Stimulated activated CD4-positive, alpha-beta T cell treated with anti-CD3 and anti-CD28 coated beads, Interleukin-15, amount 100 ng/mL, for 48 hours (primary cell): Measurements from ENCODE around the gene CXXC5.

ENCODE experiments used
- DNase-seq, 2 donors: peaks; one replicate each; pipeline ENCODE4 v3.0.0-alpha.2; 2020; ENCODE audit warnings: low read depth in 2 of 2

CXXC5 gene

GRCh38 chr5:139638090-139638735, 9.9 kb upstream of the CXXC5 start:
- no peak for DNase-seq

GRCh38 chr5:139638736-139639618, 9.2 kb upstream of the CXXC5 start:
- no peak for DNase-seq

DNA sequence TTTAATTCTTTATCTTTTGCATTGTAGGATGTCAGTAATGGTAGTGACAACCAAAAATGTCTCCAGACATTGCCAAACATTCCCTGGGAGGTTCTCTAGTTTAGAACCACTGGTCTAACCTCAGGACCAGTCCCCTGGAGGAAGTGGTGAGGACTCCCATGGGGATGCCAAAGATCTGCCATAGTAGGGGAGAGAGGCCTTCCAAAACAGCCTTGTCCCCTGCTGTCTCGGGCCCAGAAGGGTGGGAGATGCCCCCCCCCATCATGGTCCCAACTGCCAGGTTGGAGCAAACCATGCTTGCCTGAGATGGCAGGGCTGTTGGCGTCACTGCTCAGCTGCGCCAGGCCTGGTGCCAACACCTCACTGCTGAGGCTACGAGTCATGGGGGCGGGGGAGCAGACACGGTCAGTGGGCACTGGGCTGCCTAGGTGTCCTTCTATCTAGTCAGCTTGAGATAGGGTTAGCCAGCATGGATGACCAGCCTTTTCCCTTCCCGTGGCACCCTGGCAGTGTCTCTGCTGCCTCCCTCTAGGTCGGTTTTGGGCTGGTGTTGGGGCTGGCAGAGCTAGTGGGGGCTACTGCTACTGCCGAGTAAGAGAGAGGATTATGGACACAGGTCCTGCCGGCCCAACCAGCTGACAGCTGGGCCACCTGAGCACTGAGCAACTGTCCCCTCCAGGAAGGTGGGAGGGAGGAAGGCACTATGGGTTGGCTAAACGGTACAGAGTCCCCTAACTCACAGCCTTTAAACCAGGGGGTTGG, 8.3 kb upstream of the CXXC5 start:
- DNase-seq: no peak

GRCh38 chr5:139640421-139641115, 7.6 kb upstream of the CXXC5 start:
- DNase-seq: no peak

GRCh38 chr5:139641116-139642080, 6.8 kb upstream of the CXXC5 start:
- no peak for DNase-seq

DNA sequence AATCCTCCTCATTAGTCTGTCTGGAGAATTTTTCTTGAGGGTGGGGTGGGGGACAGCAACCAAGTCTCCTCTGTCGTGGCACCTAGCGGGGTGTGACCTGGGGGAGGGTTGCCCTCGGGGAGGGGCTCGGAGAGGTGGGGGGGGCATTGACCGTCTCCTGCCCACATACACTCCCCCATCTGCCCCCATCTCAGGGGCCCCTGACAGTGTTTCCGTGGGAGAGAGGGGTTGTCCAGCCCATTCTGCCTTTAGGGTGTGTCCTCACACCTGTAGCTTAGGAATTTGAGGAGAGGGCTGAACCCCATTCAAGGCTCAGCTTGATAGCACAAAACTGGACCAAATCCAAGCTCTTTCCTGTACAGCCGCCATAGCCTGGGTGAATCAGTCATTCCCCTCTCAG, 5.9 kb upstream of the CXXC5 start:
- no peak for DNase-seq

DNA sequence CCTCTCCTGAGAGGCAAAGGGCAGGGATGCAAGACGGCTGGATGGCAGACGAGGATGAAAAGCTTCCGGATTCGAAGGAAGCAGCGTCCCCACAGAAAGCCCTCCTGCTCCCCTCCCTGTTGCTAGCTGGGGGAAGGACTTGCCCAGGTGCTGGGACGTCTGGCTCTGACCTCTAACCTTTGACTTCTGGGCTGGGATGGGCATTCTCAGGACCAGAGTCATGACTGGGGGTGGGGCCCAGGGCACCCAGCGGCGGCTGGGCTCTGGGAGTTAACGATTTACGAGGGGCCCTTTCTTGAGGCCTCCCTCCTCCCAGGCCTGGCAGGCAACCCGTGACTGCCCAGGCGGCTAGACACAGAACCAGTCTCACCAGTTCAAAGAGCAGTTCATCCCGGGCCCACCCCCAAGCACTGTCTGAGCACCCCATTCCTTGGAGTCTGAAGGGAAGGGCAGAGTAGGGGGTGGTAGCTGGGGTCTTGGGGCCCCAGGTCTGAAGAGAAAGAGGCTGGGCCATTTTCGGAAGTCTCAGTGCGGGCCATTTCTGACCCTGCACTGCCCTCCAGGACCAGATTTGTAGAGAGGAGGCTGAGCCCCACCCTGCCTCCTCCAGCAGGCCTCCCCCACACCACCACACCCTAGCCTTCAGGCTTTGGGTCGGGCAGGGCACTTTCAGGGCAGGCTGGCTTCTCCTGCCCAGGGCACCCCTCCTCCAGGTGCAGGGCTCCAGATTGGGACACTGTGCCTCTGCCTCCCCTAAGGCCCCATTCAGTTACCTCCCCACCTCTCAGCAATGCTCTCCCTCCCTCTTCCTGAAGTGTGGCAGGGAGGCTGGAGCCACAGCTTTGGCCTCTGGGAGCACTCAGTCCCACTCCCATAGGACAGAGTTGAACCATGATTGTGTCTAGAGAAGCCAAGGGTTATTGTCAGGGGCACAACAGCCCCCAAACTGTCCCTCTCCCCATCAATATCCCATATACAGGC, 5.0 kb upstream of the CXXC5 start:
- DNase-seq: no peak

- DNase-seq: no peak
Observed at GRCh38 chr5:139644001-139644456, 4.1 kb upstream of the CXXC5 start.

DNA sequence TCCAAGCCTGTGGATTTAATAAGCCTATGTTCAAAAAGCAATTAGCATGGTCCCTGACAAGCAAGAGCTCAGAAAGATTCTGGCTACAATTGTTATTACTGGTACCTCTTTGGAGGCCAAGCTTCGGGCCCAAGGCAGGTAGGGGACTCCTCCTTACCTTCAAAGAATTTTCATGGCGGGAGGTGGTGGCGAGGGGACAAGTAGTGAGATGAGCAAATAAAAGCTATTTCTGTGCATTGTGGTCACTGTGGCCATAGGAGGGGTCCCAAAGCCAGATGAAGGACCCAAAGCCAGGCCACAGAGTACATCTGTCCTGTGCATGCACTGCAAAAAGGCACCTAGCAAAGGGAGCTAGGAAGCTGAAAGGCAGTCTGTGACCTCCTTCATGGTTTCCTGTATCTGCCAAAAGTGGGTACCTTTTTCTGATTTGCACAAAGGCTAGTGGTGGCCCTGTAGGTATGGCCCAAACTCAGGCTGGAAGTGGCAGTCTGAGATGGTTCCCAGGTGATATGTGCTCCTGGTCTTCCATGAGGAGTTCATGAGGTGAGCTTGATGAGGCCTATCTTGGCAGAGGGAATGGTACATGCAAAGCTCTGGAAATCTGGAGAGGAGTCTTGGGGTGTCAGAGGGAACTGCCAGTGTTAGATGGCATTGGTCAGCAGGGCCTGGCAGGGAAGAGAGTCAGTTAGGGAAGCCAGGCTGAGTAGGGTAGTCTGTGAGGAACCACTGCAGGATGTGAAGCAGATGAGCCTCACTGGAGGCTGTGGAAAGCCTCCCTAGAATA, 3.3 kb upstream of the CXXC5 start:
- no peak for DNase-seq

DNA sequence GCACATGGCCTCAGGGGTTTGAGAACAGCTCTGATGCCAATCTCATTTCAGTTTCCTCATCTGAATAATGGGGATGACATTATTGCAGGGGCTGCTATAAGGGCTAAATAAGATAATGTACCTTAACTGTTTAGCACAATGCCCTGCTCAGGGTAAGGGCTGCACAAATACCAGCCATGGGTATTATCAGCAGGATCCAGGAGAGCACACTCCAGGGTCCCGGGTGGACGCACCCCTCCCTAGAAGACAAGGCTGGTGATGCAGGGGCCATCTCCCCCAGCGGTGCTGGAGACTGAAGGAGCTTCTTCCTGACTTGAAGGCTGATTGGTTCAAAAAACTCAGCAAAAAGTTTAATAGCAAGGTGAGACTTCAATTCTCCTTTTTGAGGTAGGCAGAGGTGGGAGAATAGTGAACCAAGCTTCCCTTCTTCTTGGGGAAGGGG, 2.7 kb upstream of the CXXC5 start:
- DNase-seq: no peak

DNA sequence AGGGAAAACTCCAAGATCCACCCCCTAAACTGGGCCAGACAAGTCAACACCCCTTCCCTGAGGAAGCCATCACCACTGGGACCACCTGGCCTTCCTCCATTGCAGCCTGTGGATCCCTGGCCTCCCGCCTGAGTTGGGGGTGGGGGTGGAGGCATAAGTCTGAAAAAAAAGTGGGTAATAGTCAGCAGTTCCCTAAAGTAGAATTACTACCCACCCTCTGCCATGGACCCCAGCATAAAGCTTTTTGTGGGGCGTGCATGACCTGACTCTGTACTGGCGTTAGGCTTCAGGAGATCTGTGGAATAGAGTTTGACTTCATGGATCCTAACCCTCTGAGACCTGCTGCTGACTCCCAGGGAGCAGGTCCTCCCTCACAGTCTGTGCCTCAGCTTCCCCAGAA, 2.0 kb upstream of the CXXC5 start:
- no peak for DNase-seq

GRCh38 chr5:139646912-139647505, 1.1 kb upstream of the CXXC5 start:
- no peak for DNase-seq

GRCh38 chr5:139647506-139648204, 494 bp upstream of the CXXC5 start:
- DNase-seq: no peak

- no peak for DNase-seq
Observed at GRCh38 chr5:139649082-139649991, 1.2 kb downstream of the CXXC5 start.

- no peak for DNase-seq
Observed at GRCh38 chr5:139650031-139650688, 2.0 kb downstream of the CXXC5 start.

GRCh38 chr5:139650689-139651042, 2.5 kb downstream of the CXXC5 start:
- DNase-seq: no peak
